HG03175 (cell line): Measurements from ENCODE around the gene CAAP1.
"Not testable (repeated sequence)": the region's sequence is repeated elsewhere in the genome, so short reads cannot be mapped to it uniquely, and the experiment has no call there.

Experiments used
- ATAC-seq: cut with Tn5 transposase; IDR thresholded peaks from one replicate; pipeline ENCODE4 v1.9.1; 2021; ENCODE audit warnings: mild to moderate bottlenecking, moderate library complexity; ENCODE audit not compliant: unreplicated experiment

CAAP1 gene

GRCh38 chr9:26892251-26893029, at the start of gene CAAP1:
Gene CAAP1 (minus strand): TSS chr9:26892802. CDS start chr9:26892715, 87 bp downstream.
- peak; percentile 95 for ATAC-seq

- no peak for ATAC-seq
These were observed 48.2 kb upstream of the CAAP1 start for GRCh38 chr9:26940779-26941178.

DNA sequence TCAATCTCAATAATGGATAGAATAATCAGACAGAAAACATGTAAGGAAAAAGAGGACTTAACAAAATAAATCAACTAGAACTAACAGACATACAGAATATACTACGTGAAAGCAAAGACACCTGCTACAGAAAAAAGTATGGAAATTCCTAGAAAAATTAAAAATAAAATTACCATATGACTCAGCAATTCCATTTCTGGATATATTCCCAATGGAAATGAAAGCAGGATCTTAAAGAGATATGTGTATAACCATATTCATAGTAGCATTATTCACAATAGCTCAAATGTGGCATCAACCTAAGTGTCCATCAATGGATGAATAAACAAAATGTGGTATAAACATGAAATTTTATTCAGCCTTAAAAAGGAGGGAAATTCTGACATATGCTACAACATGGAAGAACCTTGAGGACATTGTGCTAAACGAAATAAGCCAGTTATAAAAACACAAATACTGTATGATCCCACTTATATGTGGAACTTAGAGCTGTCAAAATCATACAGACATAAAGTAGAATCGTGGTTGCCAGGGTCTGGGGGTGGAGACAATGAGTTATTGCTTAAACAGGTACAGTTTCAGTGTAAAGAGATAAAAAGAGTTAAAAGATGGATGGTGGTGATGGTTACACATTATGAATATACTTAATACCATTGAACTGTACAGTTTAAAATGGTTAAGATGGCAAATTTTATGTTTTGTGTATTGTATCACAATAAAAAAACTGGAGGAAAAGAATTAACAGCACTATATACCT, 47.5 kb upstream of the CAAP1 start:
- ATAC-seq = no peak

GRCh38 chr9:26937816-26938371, 45.3 kb upstream of the CAAP1 start:
- ATAC-seq = no peak

GRCh38 chr9:26935847-26936246, 43.2 kb upstream of the CAAP1 start:
- no peak for ATAC-seq

GRCh38 chr9:26928902-26929495, 36.4 kb upstream of the CAAP1 start:
- ATAC-seq = no peak

DNA sequence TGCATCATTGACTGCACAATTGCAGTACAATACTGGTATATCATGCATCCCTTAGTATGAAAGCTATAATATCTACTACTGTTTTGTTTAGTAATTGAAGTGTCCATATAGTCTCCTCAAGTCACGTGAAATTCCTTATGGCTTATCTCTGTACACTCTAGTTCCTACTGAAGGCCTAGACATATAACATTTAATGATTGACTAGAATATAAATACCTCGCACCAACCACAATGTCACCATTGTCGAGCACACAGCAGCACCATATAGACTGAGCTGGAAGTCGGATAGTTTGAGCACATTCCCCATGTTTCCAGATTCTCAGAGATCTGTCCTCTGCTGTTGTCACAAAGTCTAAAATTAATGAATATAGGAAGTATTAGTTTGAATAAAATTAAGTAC, 33.0 kb upstream of the CAAP1 start:
- no peak for ATAC-seq

DNA sequence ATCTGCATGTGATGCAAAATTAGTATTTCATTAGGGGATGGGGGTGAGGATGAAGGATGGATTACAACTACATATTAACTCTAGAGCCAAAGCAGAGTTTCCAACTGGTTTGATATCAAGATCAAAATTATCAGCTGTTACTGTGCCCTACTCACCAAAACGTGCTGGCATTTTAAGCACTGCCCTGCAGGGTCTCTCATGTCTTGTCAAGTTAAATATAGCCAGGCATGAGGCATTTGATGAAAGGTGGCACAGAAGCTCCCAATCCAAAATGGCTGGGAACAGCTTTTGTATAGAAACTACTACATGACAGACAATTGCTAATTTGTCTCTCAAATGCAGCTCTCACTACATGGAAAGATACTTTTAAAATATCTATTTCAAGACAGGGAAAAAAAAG, 27.1 kb upstream of the CAAP1 start:
- no peak for ATAC-seq

- no peak for ATAC-seq
These were observed 20.6 kb upstream of the CAAP1 start for GRCh38 chr9:26913138-26913668.

GRCh38 chr9:26904671-26905070, 12.1 kb upstream of the CAAP1 start:
- no peak for ATAC-seq

GRCh38 chr9:26904070-26904469, 11.5 kb upstream of the CAAP1 start:
- no peak for ATAC-seq

DNA sequence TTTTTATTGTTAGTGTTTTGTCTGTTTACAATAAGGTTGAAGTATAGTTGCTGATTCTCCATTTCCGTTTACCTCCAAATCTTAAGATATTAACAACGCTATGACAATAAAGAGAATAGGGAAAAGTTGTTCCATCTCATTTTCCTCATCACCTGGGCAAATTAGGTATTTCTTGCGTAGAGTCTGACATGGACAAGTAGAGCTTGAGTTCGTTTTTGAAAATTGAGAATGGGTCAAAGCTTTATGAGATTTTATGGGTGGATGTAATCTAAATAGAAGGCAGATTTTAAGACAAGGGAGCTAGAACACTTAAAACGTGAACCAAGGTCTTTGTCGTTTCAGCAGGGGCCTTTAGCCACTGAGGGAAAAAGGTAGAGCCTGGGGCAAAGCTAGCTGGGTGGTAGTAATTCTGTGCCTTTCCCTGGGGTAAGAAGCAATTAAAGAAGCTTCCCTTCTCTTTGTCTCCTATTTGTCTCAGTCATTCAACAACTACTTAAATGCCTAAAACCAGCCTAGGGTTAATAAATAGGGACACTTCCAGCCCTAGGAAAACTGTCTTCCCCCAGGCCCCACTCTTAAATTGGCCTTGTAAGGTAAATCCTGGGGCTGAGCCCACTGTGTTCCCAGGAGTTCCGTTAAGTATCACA, 551 bp upstream of the CAAP1 start:
- ATAC-seq = no peak

DNA sequence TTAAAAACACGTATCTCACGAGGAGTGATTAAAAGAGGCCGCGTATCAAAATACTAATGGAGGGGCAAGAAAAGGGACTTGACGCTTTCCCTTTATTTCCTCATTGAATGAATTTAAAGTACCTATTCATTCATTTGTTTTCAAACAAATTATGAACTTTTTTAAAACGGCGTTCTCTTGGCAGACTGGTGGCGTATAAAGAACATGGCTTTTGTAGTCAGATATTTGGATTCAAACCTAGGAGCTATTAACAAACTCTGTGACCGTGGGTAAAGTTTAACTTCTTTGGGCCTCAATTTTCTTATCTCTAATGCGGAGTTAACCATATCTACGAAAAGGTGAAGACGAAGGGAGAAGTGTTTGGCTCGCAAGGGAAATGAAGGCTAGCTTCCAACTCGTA, 876 bp downstream of the CAAP1 start:
- no peak for ATAC-seq

DNA sequence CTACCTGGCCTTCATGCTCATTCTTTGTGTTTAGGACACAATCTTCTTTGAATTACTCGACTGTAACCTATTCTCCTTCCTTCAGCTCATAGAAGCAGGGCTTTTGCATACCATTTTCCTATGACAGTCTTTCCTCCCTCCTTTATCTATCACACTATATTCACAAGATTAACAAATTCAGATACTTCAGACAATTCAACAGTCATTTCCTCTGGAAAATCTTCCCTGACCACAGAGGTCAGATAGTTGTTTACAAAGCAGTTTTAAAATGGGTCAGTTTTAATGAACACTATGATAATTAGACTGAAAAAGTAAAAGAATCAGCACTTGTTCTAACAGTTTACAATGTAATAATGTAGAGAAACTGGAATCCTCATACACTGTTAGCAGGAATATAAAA, 4.3 kb downstream of the CAAP1 start:
- ATAC-seq = no peak

DNA sequence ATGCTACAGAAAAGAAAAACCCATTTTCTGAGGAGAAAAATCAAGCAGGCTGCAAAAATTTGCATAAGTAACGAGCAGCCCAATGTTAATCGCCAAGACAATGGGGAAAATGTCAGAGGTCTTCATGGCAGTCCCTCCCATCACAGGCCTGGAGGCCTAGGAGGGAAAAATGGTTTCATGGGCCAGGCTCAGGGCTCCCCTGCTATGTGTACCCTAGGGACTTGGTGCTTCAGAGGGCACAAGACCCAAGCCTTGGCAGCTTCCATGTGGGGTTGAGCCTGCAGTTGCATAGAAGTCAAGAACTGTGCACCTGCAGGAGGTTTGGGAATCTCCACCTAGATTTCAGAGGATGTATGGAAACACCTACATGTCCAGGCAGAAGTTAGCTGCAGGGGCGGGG, 10.4 kb downstream of the CAAP1 start:
- ATAC-seq = no peak

DNA sequence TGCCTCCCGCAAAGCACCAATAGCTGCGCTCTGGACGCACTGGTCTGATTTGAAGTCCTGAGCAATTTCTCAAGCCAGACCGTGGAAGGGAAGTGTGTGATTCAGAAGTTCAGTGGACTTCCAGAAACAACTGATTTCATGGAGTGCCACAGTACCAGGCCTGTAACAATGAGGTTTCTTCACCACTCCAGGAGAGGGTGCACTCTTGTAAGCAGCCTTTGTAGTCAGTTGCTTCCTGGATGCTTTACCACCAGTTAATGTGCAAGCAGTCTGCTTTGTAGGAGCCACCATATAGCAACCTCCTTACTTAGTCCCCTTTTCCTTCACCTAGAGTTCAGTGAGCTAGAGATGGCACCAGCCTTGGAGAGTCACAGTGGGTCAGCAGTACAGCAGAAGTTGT, 12.3 kb downstream of the CAAP1 start:
- ATAC-seq = no peak

- not testable (repeated sequence) for ATAC-seq
These were observed 17.4 kb downstream of the CAAP1 start for GRCh38 chr9:26875155-26875554.

GRCh38 chr9:26870292-26870691, 22.3 kb downstream of the CAAP1 start:
- ATAC-seq = no peak

DNA sequence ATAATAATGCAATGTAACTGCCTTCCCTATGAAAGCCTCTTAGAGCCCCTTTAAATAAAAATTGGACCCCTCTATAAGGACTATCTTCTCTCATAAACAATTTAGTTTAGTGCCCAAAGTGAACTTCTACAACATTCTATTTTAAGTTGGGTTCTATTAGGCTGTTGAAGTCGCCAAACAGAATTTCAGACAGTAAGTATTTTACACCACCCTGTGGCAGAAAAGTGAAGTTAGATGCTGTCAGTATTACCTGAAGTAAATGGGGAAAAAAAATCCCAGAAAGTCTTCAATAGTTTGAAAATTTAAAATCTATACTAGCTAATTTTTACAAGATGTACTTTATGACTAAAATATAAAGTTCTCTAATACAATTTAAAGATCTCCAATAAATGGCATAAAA, 29.5 kb downstream of the CAAP1 start:
- peak; percentile 50 for ATAC-seq

DNA sequence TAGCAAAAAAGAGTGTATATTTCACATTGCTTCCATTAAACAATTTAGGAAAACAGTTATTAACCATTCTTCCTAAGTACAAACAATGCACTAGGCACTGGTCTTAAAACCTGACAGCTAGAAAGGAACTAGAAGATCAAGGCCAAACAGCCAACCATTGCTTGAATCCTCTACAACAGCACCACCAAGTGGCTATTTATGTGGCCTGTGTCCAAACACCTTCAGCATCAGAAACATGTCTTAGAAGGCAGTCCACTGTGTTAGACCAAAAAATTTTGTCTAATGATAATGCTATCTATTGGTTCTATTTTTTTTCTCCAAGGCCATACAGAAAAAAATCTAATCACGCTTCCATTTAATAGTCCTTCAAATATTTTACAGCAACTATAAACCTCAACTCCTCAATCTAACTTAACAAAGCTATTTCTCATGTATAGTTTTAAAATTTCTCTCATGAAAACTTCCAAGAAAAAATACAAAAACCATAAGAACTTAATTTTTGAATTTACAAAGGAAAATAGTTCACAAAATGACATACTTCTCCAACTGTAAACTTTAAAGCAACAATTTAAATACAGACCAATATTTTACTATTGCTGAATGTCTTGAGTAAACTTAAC, 36.1 kb downstream of the CAAP1 start:
- ATAC-seq = peak; percentile 74
